Motor neuron (in vitro differentiated cells): Measurements from ENCODE around the gene CYRIA. TPM values are rescaled to one million over a fixed set of nuclear protein-coding genes. Genes with fewer than 3 reads are reported as not detected.

Source experiments
- ATAC-seq, 8 experiments: fragments of 200-7000 bp; cut with Tn5 transposase; replicated peaks in 6 of 8; 2 replicates each; pipeline ENCODE4 v1.8.0; 2021; ENCODE audit warnings: mild to moderate bottlenecking in 8 of 8, moderate library complexity in 8 of 8
- H3K27ac ChIP-seq, 2 donors: fragments of 250-450 bp; sonication (Bioruptor Pico); 2 replicates each; pipeline ENCODE4 v1.9.0; 2021; ENCODE audit warnings: antibody characterized with exemption in 2 of 2, mild to moderate bottlenecking in 2 of 2, moderate library complexity in 1 of 2
- H3K4me1 ChIP-seq, 2 donors: fragments of 250-450 bp; sonication (Bioruptor Pico); replicated peaks in 1 of 2; 2 replicates each; pipeline ENCODE4 v1.6.1; 2021; ENCODE audit warnings: antibody characterized with exemption in 2 of 2, mild to moderate bottlenecking in 2 of 2, moderate library complexity in 1 of 2
- H3K4me3 ChIP-seq, 5 donors: fragments of 250-450 bp; sonication (Bioruptor Pico); 2 replicates each; pipeline ENCODE4 v1.9.0; 2021; ENCODE audit warnings: antibody characterized with exemption in 5 of 5, mild to moderate bottlenecking in 5 of 5, moderate library complexity in 4 of 5
- WGBS, 10 experiments: fragments of 450-650 bp; shearing (Covaris generic); methylation state at CpG; one replicate each; pipeline ENCODE4 v1.0.0; 2022; 5-methylcytosine and 5-hydroxymethylcytosine counted together
- in situ Hi-C, 9 experiments: fragments of 400-800 bp; cut with MboI; loops; one replicate each; pipeline ENCODE4 v1.15.0; 2021; ENCODE audit warnings: low sequenced_read_pairs in 9 of 9, low pct_unique_long_range_greater_than_20kb in 2 of 9; ENCODE audit not compliant: unreplicated experiment in 9 of 9
- total RNA-seq, 8 experiments: library from RNA; unstranded; fragments of 300-600 nt; gene quantifications; 2 replicates each; pipeline versions ENCODE4 v1.2.3 to v1.2.4, GENCODE V29; 2022

The CYRIA gene
- total RNA-seq, 8 experiments from 2014 or later: 0.99 to 19.1 (median 16.3) TPM; not detected in 2

GRCh38 chr2:16620590-16620989, 45.0 kb downstream of the CYRIA start:
- 100% methylated on average over 1 to 2 of the region's 2 CpGs; no CpG with 5 or more reads in 7 of the 10 experiments for WGBS, 10 experiments
- ATAC-seq: no peak
- Histone ChIP-seq H3K4me3 (no peak overlapping the region), H3K27ac (no peak overlapping the region), H3K4me1 (peaks cover 16 to 18% of the 10 kb centered on the region in 2 donors)
- in situ Hi-C loops: loop anchor here in 4 of 9 experiments (10.0 to 25.0 kb wide), 3 partner anchors 683 to 983 kb away; partner anchors contain the start of gene MYCN (in 2 of the 4)

DNA sequence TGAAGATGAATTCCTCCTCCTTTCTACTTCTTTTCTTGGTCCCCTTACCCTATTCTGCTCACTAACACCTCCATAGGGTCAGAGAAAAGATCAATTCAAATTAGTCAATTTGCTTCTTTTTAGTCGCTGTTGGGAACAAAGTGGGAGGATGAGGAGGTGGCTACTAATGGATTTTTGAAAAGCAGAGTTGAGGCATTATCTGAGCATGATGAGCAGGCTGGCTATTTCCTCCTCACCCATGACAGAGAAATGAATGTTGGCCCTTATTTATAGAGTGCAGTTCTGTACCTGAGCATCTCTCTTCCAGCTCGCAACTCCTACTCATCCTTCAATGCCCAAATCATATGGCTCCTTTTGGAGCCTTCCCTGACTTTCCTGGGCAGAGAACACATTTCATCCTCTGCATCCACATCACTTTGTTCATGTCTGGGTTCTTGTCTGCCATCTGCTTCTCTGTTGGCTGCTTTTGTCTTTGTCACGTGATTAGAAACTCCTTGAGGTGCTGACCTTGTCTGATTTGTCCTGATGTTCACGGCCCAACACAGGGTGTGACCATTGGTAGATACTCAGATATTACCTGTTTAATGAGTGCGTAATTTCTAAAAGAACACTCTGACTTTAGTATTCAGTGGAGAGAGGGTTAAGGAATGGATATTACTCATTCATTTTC, 45.9 kb downstream of the CYRIA start:
- no peak overlapping the region for H3K4me3 ChIP-seq
- ATAC-seq: no peak
- WGBS, 10 experiments: 30 to 100% (median 75%) methylated on average over 1 to 5 of the region's 5 CpGs
- peaks cover 7 to 9% of the 10 kb centered on the region in 2 donors for H3K4me1 ChIP-seq
- no peak overlapping the region for H3K27ac ChIP-seq
- in situ Hi-C loops: loop anchor here (5.0 to 25.0 kb wide), 6 partner anchors 125 to 982 kb away; partner anchors contain the start of gene MYCN (in 2 of the 9)

- peak in 2 of 8 experiments; percentile 33 to 39 for ATAC-seq
- Histone ChIP-seq H3K4me3 (no peak overlapping the region), H3K4me1 (no peaks in the 10 kb centered on the region), H3K27ac (no peak overlapping the region)
- in situ Hi-C loops: loop anchor here (5.0 to 25.0 kb wide), 5 partner anchors 127 to 980 kb away; partner anchors contain the start of gene MYCN (in 2 of the 9)
- WGBS, 10 experiments: 20 to 100% (median 75%) methylated on average over 1 to 5 of the region's 8 CpGs; no CpG with 5 or more reads in 1 of the 10 experiments
Measured at GRCh38 chr2:16617282-16618266, 48.1 kb downstream of the CYRIA start.
